Neuronal stem cell (in vitro differentiated cells): Measurements from ENCODE around the gene PIK3R1.

ENCODE experiments used
- DNase-seq: peaks from one replicate; pipeline ENCODE4 v3.0.0-alpha.2; 2013; ENCODE audit warnings: low spot score
- H2AFZ ChIP-seq: one replicate; pipeline ENCODE4 v1.6.1; 2013; ENCODE audit warnings: mild to moderate bottlenecking, low read length, inconsistent platforms
- H2AK5ac ChIP-seq: 2 replicates; pipeline ENCODE4 v1.6.1; 2013; ENCODE audit warnings: low read depth, mild to moderate bottlenecking, inconsistent platforms, low read length, moderate library complexity, mixed read lengths
- H2BK120ac ChIP-seq: 2 replicates; pipeline ENCODE4 v1.6.1; 2013; ENCODE audit warnings: low read depth, mild to moderate bottlenecking, inconsistent platforms, low read length, moderate library complexity, mixed read lengths
- H2BK12ac ChIP-seq: one replicate; pipeline ENCODE4 v1.6.1; 2013; ENCODE audit warnings: low read length, inconsistent platforms
- H2BK15ac ChIP-seq: 2 replicates; pipeline ENCODE4 v1.6.1; 2013; ENCODE audit warnings: mild to moderate bottlenecking, low read length, inconsistent platforms, mixed read lengths
- H2BK5ac ChIP-seq: one replicate; pipeline ENCODE4 v1.6.1; 2013; ENCODE audit warnings: inconsistent platforms, mild to moderate bottlenecking, low read length, moderate library complexity
- H3K14ac ChIP-seq: one replicate; pipeline ENCODE4 v1.6.1; 2013; ENCODE audit warnings: low read length, inconsistent platforms
- H3K18ac ChIP-seq: 2 replicates; pipeline ENCODE4 v1.6.1; 2013; ENCODE audit warnings: low read length, inconsistent platforms
- H3K23ac ChIP-seq: 2 replicates; pipeline ENCODE4 v1.6.1; 2013; ENCODE audit warnings: low read depth, mild to moderate bottlenecking, mixed read lengths, low read length, inconsistent platforms; ENCODE audit not compliant: poor library complexity
- H3K27ac ChIP-seq: replicated peaks from 3 replicates; pipeline ENCODE4 v1.5.1; 2013; ENCODE audit warnings: low read length, inconsistent platforms
- H3K27me3 ChIP-seq, 3 experiments: 2 replicates each; pipeline ENCODE4 v1.6.1; 2013; ENCODE audit warnings: low read length in 3 of 3, mild to moderate bottlenecking in 2 of 3, inconsistent platforms in 1 of 3, low read depth in 1 of 3, mixed read lengths in 1 of 3, moderate library complexity in 1 of 3; ENCODE audit not compliant: control insufficient read depth in 3 of 3, insufficient read depth in 3 of 3
- H3K36me3 ChIP-seq, 2 donors: replicated peaks in 1 of 2; 2 replicates each; pipeline ENCODE4 v1.6.1; 2013; ENCODE audit warnings: low read length in 2 of 2; ENCODE audit not compliant: control insufficient read depth in 2 of 2, insufficient read depth in 2 of 2
- H3K4ac ChIP-seq: 2 replicates; pipeline ENCODE4 v1.6.1; 2013; ENCODE audit warnings: inconsistent platforms, mild to moderate bottlenecking, low read length, moderate library complexity
- H3K4me1 ChIP-seq, 2 donors: 1 replicate in 1 of 2; 2 replicates in 1 of 2; pipeline ENCODE4 v1.6.1; 2013; ENCODE audit warnings: low read length in 2 of 2, low read depth in 1 of 2; ENCODE audit not compliant: control insufficient read depth in 2 of 2, insufficient read depth in 1 of 2
- H3K4me2 ChIP-seq: one replicate; pipeline ENCODE4 v1.6.1; 2013; ENCODE audit warnings: mild to moderate bottlenecking, low read length, inconsistent platforms; ENCODE audit not compliant: insufficient read depth, poor library complexity, severe bottlenecking
- H3K4me3 ChIP-seq, 2 donors: 2 replicates each; pipeline ENCODE4 v1.5.1; 2013; ENCODE audit warnings: low read length in 2 of 2, mild to moderate bottlenecking in 2 of 2, inconsistent platforms in 1 of 2, moderate library complexity in 1 of 2
- H3K79me1 ChIP-seq: one replicate; pipeline ENCODE4 v1.6.1; 2013; ENCODE audit warnings: low read depth, mild to moderate bottlenecking, inconsistent platforms, low read length, moderate library complexity
- H3K9ac ChIP-seq: one replicate; pipeline ENCODE4 v1.6.1; 2013; ENCODE audit warnings: mild to moderate bottlenecking, low read depth, low read length, inconsistent platforms; ENCODE audit not compliant: poor library complexity
- H3K9me3 ChIP-seq, 2 donors: replicated peaks in 1 of 2; 2 replicates each; pipeline versions ENCODE3 to v1.6.1; 2013; ENCODE audit warnings: low read length in 2 of 2, mild to moderate bottlenecking in 2 of 2, inconsistent platforms in 1 of 2, low read depth in 1 of 2, mixed read lengths in 1 of 2, moderate library complexity in 1 of 2; ENCODE audit not compliant: control insufficient read depth in 2 of 2, insufficient read depth in 1 of 2
- H4K8ac ChIP-seq: one replicate; pipeline ENCODE4 v1.6.1; 2013; ENCODE audit warnings: low read depth, mild to moderate bottlenecking, inconsistent platforms, low read length, moderate library complexity
- H4K91ac ChIP-seq: one replicate; pipeline ENCODE4 v1.6.1; 2013; ENCODE audit warnings: low read length, low read depth, mild to moderate bottlenecking, inconsistent platforms; ENCODE audit not compliant: poor library complexity
- WGBS, 2 donors: extraction: QIAGEN DNeasy Blood & Tissue Kit; methylation state at CpG; one replicate each; pipeline ENCODE4 v1.1.7; 2013; ENCODE audit warnings: missing lambda C conversion rate in 2 of 2, mixed read lengths in 1 of 2; ENCODE audit not compliant: insufficient read length in 2 of 2, insufficient replicate concordance in 1 of 2; ENCODE audit errors: extremely low coverage in 2 of 2; 5-methylcytosine and 5-hydroxymethylcytosine counted together

The PIK3R1 gene

DNA sequence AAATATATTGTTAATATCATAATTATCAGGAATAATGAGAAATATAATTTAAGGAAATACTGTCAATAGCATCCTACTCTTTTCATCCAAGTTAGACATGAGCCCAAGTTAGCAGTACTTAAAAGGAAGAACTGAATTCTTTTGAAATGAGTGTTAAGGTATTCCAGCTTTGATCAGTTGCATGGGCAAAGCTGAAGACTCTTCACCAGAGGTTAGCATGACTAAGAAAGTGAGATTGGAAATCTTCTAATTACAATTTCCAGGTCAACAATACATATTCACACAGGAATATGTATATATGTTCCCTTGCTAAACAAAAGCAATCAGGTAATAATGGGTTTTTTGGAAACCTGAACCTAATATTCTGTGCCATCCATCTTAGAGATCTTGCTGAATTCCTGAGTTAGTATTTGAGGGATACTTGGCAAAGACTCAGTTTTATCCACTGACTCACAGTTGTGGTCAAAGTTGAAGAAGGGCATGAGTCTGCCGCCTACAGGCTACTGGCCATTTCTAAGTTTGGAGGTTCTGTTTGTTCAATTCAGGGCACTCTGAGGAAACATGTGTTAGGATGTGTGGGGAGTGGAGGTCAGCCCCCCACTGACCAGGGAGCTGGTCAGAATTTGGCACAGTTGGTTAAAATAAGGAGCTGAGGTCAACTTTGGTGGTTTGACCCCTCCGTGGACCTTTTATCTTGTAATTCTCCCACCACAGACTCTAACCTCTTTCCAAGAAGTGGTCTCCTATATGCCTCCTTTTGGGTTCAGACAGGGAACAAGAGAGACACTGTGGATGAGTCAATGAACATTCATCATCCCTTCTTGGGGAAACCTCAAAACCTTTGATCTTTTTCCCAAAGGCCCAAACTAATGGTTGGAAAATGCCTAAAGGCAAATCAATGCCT lies 118.3 kb downstream of the PIK3R1 start:
- H3K4me2 ChIP-seq, result no peak overlapping the region
- no peak overlapping the region for H3K14ac ChIP-seq
- no peak overlapping the region for H3K9ac ChIP-seq
- H3K79me1 ChIP-seq, result no peaks in the 10 kb centered on the region
- no peak overlapping the region for H2AFZ ChIP-seq
- DNase-seq, result no peak
- no peak overlapping the region for H3K4me3 ChIP-seq
- H3K27me3 ChIP-seq, result no peaks in the 10 kb centered on the region
- no peak overlapping the region for H2BK15ac ChIP-seq
- H4K8ac ChIP-seq, result no peak overlapping the region
- no peak overlapping the region for H4K91ac ChIP-seq
- H3K18ac ChIP-seq, result no peak overlapping the region
- no peaks in the 10 kb centered on the region for H3K36me3 ChIP-seq
- no peak overlapping the region for H3K4ac ChIP-seq
- H2BK12ac ChIP-seq, result no peak overlapping the region
- H3K9me3 ChIP-seq, result peaks cover 0 to 2% of the 10 kb centered on the region in 2 donors
- WGBS, 2 donors, result no CpG with 5 or more reads among the region's 2 CpGs
- no peak overlapping the region for H2AK5ac ChIP-seq
- no peak overlapping the region for H2BK120ac ChIP-seq
- no peak overlapping the region for H3K27ac ChIP-seq
- no peak overlapping the region for H2BK5ac ChIP-seq
- no peaks in the 10 kb centered on the region for H3K4me1 ChIP-seq
- no peak overlapping the region for H3K23ac ChIP-seq

DNA sequence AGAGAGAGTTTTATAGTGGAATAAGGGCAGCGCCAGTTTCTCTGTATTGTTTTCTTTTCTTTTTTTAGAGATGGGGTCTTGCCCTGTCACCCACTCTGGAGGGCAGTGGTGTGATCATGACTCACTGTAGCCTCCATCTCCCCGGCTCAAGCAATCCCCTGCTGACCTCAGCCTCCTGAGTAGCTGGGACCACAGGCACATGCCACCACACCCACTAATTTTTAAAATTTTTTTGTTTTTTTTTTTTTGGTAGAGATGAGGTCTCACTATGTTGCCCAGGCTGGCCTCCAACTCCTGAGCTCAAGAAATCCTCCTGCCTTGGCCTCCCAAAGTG lies 119.0 kb downstream of the PIK3R1 start:
- Histone ChIP-seq H2AFZ (no peak overlapping the region), H3K23ac (no peak overlapping the region), H3K9ac (no peak overlapping the region), H3K4me3 (no peak overlapping the region), H2BK12ac (no peak overlapping the region), H2BK120ac (no peak overlapping the region), H3K9me3 (peaks cover 0 to 2% of the 10 kb centered on the region in 2 donors), H3K4me1 (no peaks in the 10 kb centered on the region), H4K8ac (no peak overlapping the region), H3K79me1 (no peaks in the 10 kb centered on the region), H3K4me2 (no peak overlapping the region), H3K27me3 (no peaks in the 10 kb centered on the region), H4K91ac (no peak overlapping the region), H3K14ac (no peak overlapping the region), H3K4ac (no peak overlapping the region), H3K27ac (no peak overlapping the region), H3K18ac (no peak overlapping the region), H2AK5ac (no peak overlapping the region), H2BK15ac (no peak overlapping the region), H3K36me3 (no peaks in the 10 kb centered on the region), H2BK5ac (no peak overlapping the region)
- no peak for DNase-seq
- WGBS, 2 donors, result no CpG with 5 or more reads among the region's 2 CpGs

DNA sequence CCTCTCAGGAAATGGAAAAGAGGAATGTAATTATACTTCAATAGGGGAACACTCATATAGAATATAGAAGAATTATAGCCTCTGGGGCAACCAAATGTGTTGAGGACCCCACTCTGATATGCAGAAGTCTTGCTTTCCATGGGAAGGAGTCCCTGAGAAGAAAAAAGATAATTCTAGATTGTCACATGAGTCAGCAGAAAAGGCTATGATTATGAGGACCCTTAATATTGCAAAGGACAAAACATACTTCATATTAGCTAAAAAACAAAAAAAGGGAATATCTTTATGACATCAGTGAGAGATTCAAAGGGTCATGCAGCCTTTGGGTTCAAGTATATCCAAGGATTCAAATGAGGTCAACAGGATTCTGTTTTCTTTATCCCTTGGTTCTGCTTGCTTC lies 119.5 kb downstream of the PIK3R1 start:
- Histone ChIP-seq H3K9me3 (peaks cover 0 to 2% of the 10 kb centered on the region in 2 donors), H2BK5ac (no peak overlapping the region), H2AFZ (peak overlapping the region; percentile 12), H2BK120ac (no peak overlapping the region), H3K9ac (no peak overlapping the region), H3K23ac (no peak overlapping the region), H3K79me1 (no peaks in the 10 kb centered on the region), H3K4me3 (no peak overlapping the region), H3K4ac (no peak overlapping the region), H3K4me2 (no peak overlapping the region), H3K4me1 (peaks cover 0 to 4% of the 10 kb centered on the region in 2 donors), H2BK15ac (no peak overlapping the region), H4K91ac (no peak overlapping the region), H3K36me3 (no peaks in the 10 kb centered on the region), H4K8ac (no peak overlapping the region), H3K27ac (no peak overlapping the region), H3K18ac (no peak overlapping the region), H3K27me3 (no peaks in the 10 kb centered on the region), H2BK12ac (no peak overlapping the region), H3K14ac (no peak overlapping the region), H2AK5ac (no peak overlapping the region)
- DNase-seq, result no peak

DNA sequence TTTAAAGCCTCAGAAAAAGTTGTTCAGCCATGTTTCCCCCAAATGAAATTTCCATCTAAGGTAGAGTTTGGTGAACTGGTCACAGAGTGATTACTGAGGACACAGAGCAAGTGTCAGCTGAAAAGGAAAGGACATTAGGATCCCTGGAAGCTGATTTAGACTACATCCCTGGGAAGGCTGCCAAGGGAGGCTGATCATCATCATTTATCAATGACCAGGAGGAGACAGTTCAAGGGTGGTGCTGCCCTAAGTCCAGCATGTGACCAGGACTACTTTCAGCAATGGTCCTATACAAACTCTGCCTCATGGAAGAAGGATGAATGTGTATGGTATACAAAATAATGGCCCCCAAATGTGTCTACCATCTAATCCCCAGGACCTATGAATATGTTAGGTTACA lies 120.6 kb downstream of the PIK3R1 start:
- Histone ChIP-seq H3K9ac (no peak overlapping the region), H2BK12ac (no peak overlapping the region), H3K27me3 (no peaks in the 10 kb centered on the region), H4K8ac (no peak overlapping the region), H3K4me2 (no peak overlapping the region), H3K23ac (no peak overlapping the region), H3K79me1 (no peaks in the 10 kb centered on the region), H2BK120ac (no peak overlapping the region), H3K9me3 (peaks cover 0 to 2% of the 10 kb centered on the region in 2 donors), H3K18ac (no peak overlapping the region), H2BK5ac (no peak overlapping the region), H3K4me3 (no peak overlapping the region), H3K4ac (no peak overlapping the region), H2AFZ (no peak overlapping the region), H4K91ac (no peak overlapping the region), H3K4me1 (peaks cover 0 to 7% of the 10 kb centered on the region in 2 donors), H3K27ac (no peak overlapping the region), H2AK5ac (no peak overlapping the region), H2BK15ac (no peak overlapping the region), H3K36me3 (no peaks in the 10 kb centered on the region), H3K14ac (no peak overlapping the region)
- no peak for DNase-seq
